ENCODE data around the gene CHPF2.

The CHPF2 gene

DNA sequence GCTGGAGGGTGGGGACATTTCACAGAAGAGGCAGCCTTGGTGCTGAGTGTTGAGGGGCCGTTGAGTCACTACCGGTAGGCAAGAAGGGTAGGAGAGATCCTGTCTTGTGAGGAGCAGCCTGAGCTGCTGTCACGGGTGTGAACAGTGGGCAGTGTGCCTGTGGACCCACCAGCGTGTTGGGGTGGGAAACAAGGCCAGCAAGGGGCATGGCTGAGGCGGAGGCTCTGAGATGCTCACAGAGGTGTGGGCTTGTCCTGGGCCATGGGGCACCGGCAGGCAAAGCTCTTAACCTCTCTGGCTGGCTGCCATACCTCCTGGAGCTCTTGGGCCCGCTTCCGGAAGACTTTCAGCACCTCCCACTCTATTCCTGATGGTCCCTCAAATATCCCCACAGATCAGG lies 49.8 kb downstream of the CHPF2 start:
- DNase-seq (ENCODE audit: low read depth in 2 of 3, low spot score in 1 of 3): no peak

DNA sequence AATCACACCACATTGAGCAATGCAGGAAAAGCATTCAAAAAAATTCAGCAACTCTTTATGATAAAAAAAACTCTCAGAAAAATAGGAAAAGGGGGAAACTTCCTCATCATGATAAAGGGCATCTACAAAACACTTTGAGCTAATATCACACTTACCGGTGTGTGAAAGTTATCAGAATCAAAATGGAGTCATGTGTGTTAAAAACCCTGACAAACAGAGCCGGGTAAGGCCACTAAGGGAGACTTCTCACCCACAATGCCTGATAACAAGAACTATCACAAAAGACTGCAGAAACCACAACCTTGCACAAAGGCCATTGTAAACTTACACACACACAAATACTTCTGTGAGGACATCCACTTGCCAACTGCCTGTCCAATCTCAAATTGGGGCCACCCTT lies 51.0 kb downstream of the CHPF2 start:
- DNase-seq (ENCODE audit: low read depth in 2 of 3, low spot score in 1 of 3): no peak

DNA sequence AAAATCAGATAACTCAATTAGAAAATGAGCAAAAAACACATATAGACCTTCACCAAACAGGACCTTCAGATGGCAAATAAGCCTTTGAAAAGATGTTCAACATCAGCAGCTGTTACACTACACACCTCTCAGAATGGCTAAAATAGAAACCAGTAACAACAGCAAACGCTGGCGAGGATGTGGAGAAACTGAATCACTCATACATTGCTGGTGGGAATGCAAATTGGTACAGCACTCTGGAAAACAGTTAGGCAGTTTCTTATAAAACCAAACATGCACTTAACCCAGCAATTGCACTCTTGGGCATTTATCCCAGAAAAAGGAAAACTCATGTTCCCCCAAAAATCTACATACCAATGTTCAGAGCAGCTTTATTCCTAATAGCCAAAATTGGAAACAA lies 53.9 kb downstream of the CHPF2 start:
- peak in 2 of 3 donors; percentile 11 to 14 for DNase-seq (ENCODE audit: low read depth in 2 of 3, low spot score in 1 of 3)
